NCI-H345 (cell line): ENCODE measurements around the gene PPP1R3F.
"Not testable (repeated sequence)": the region's sequence is repeated elsewhere in the genome, so short reads cannot be mapped to it uniquely, and the experiment has no call there.

Experiments used
- DNase-seq: peaks from one replicate; lab custom pipeline; 2025; lab: John Stamatoyannopoulos, UW

Gene PPP1R3F

GRCh38 chrX:49322266-49322665, 52.7 kb downstream of the PPP1R3F start:
- DNase-seq = not testable (repeated sequence)

GRCh38 chrX:49323735-49324134, 54.1 kb downstream of the PPP1R3F start:
- DNase-seq = not testable (repeated sequence)

DNA sequence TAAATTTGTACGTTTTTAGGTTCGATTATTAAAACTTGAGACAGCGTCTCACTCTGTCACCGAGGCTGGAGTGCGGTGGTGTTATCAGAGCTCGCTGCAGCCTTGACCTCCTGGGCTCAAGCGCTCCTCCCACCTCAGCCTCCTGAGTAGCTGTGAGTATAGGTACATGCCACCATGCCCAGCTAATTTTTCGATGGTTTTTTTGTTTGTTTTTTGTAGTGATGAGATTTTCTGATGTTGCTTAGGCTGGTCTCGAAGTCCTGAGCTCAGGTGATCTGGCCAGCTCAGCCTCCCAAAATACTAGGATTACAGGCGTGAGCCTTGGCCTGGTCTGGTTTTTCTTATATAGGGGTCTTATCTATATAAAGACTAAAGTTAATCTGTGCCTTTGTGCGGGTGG, 60.8 kb downstream of the PPP1R3F start:
- DNase-seq = not testable (repeated sequence)

DNA sequence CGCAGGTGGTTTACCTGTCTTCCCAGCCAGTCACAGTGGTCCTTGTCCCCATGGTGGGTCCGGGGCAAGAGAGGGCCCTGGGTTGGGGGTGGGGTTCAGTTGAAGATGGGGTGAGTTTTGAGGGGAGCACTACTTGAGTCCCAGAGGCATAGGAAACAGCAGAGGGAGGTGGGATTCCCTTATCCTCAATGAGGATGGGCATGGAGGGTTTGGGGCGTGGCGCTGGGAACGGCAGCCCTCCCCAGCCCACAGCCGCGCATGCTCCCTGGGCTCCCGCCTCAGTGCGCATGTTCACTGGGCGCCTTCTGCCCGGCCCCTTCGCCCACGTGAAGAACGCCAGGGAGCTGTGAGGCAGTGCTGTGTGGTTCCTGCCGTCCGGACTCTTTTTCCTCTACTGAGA, 61.7 kb downstream of the PPP1R3F start, which contains the start of gene GAGE13:
TSS of gene GAGE13 (plus strand) at position 301 of the 400 bp plus-strand sequence. CDS start 1,156 bp downstream, outside the sequence.
- DNase-seq = not testable (repeated sequence)

DNA sequence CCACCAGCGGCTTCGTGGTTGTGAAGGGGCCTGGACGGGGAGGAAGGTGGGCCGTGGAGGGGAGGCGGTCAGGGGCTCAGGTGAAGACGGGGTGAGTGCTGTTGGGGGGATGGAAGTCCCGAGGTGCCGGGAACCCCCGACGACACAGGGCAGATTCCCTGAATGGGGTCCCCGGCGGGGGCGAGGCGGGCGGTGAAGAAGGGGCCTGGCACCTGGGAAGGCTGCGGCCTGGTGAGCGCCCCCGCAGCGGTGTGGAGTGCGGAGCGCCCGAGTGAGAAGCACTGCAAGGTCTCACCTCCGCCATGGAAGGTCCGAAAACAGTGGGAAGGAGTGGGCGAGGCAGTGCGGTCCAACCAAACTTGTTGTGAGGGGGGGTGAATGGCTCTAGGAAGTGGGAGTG, 62.2 kb downstream of the PPP1R3F start:
- not testable (repeated sequence) for DNase-seq
